ENCODE measurements around the gene LRP1B. TPM values are rescaled to one million over a fixed set of nuclear protein-coding genes. Genes with fewer than 3 reads are reported as not detected.

LRP1B gene
- total and polyA plus RNA-seq, 7 experiments from 2014 or later = 0.10 TPM; not detected in 6

GRCh38 chr2:140504601-140505000, 1626.2 kb downstream of the LRP1B start:
- Histone ChIP-seq H3K9me3 (ENCODE audit: control insufficient read depth in 2 of 3, low read length in 3 of 3) (no peaks in the 10 kb centered on the region), H3K36me3 (ENCODE audit: control insufficient read depth in 2 of 3, insufficient read depth in 3 of 3, low read length in 3 of 3) (no peaks in the 10 kb centered on the region), H3K27ac (ENCODE audit: low read depth, low read length) (no peak overlapping the region), H3K4me1 (ENCODE audit: control insufficient read depth in 2 of 2, insufficient read depth in 2 of 2, low read length in 2 of 2) (no peaks in the 10 kb centered on the region), H3K27me3 (ENCODE audit: control insufficient read depth in 2 of 2, insufficient read depth in 2 of 2, low read length in 2 of 2) (no peaks in the 10 kb centered on the region), H3K4me3 (ENCODE audit: low read length) (no peak overlapping the region)
- ATAC-seq (no peak), DNase-seq (no peak)
- Mint-ChIP-seq H3K27ac (no peak overlapping the region), H3K9me3 (peaks cover 0 to 11% (median 0%) of the 10 kb centered on the region in 11 donors), H3K36me3 (no peaks in the 10 kb centered on the region), H3K4me3 (no peak overlapping the region), H3K4me1 (no peaks in the 10 kb centered on the region), H3K27me3 (no peaks in the 10 kb centered on the region)
- ChIA-PET CTCF (no interaction called here), POLR2A (no interaction called here)
- intact Hi-C loops (cut with micrococcal nuclease) = no loop called here

DNA sequence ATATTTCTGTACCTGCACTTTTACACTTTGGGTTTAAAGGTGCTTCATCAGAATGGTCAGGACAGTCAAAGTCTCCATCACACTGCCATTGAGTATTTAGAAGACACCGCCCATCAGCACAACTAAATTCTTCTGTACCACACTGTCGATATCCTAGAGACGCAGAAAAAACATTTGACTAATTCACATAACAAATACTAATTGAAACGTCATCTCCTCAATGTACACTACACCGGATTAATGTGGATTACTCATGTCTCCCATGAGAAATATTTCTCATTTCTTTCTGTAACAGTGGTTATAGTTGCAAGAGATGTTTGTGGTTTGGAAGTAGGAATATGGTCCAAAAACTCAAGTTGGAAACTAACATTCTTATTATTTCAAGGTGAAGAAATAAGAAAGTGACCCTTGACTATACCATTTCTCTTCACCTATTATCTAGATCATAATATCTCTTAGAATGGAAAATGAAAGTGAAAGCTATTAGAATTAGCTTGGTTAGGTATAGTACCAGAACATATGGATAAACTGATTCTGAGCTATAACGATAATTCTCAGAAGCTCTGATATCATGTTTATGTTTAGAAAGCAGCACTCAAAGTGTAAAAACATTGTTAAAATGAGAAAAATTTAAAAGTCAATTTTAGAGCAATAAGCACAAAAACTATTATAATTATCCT, 1627.7 kb downstream of the LRP1B start:
- CTCF ChIA-PET = no interaction called here
- H3K9me3 ChIP-seq (ENCODE audit: control insufficient read depth in 2 of 3, low read length in 3 of 3) = no peaks in the 10 kb centered on the region
- no peaks in the 10 kb centered on the region for H3K36me3 ChIP-seq (ENCODE audit: control insufficient read depth in 2 of 3, insufficient read depth in 3 of 3, low read length in 3 of 3)
- Mint-ChIP-seq H3K4me3 (no peak overlapping the region), H3K27me3 (no peaks in the 10 kb centered on the region), H3K4me1 (no peaks in the 10 kb centered on the region), H3K27ac (no peak overlapping the region), H3K36me3 (no peaks in the 10 kb centered on the region), H3K9me3 (peaks cover 0 to 11% (median 0%) of the 10 kb centered on the region in 11 donors)
- intact Hi-C loops (cut with micrococcal nuclease) = no loop called here
- H3K4me3 ChIP-seq (ENCODE audit: low read length) = no peak overlapping the region
- no peak for DNase-seq
- H3K27me3 ChIP-seq (ENCODE audit: control insufficient read depth in 2 of 2, insufficient read depth in 2 of 2, low read length in 2 of 2) = no peaks in the 10 kb centered on the region
- no peak for ATAC-seq
- no peak overlapping the region for H3K27ac ChIP-seq (ENCODE audit: low read depth, low read length)
- POLR2A ChIA-PET = interaction anchor here (0.6 kb wide), 1 partner anchor 424 kb away, joined by 3 read pairs; no protein-coding TSS in a partner anchor
- no peaks in the 10 kb centered on the region for H3K4me1 ChIP-seq (ENCODE audit: control insufficient read depth in 2 of 2, insufficient read depth in 2 of 2, low read length in 2 of 2)

- Histone ChIP-seq H3K27ac (ENCODE audit: low read depth, low read length) (no peak overlapping the region), H3K27me3 (ENCODE audit: control insufficient read depth in 2 of 2, insufficient read depth in 2 of 2, low read length in 2 of 2) (no peaks in the 10 kb centered on the region), H3K9me3 (ENCODE audit: control insufficient read depth in 2 of 3, low read length in 3 of 3) (no peaks in the 10 kb centered on the region), H3K36me3 (ENCODE audit: control insufficient read depth in 2 of 3, insufficient read depth in 3 of 3, low read length in 3 of 3) (no peaks in the 10 kb centered on the region), H3K4me1 (ENCODE audit: control insufficient read depth in 2 of 2, insufficient read depth in 2 of 2, low read length in 2 of 2) (no peaks in the 10 kb centered on the region), H3K4me3 (ENCODE audit: low read length) (no peak overlapping the region)
- no peak for ATAC-seq
- DNase-seq = no peak
- CTCF ChIA-PET = no interaction called here
- no peaks in the 10 kb centered on the region for H3K36me3 Mint-ChIP-seq
- no peaks in the 10 kb centered on the region for H3K4me1 Mint-ChIP-seq
- H3K9me3 Mint-ChIP-seq = peaks cover 0 to 11% (median 2%) of the 10 kb centered on the region in 11 donors
- intact Hi-C loops (cut with micrococcal nuclease) = no loop called here
- H3K27me3 Mint-ChIP-seq = no peaks in the 10 kb centered on the region
- H3K4me3 Mint-ChIP-seq = no peak overlapping the region
- POLR2A ChIA-PET = no interaction called here
- no peak overlapping the region for H3K27ac Mint-ChIP-seq
Measured at GRCh38 chr2:140498360-140498759, 1632.5 kb downstream of the LRP1B start.

GRCh38 chr2:140496714-140497113, 1634.1 kb downstream of the LRP1B start:
- Mint-ChIP-seq H3K27ac (no peak overlapping the region), H3K27me3 (no peaks in the 10 kb centered on the region), H3K9me3 (peaks cover 0 to 14% (median 2%) of the 10 kb centered on the region in 11 donors), H3K4me3 (no peak overlapping the region), H3K36me3 (no peaks in the 10 kb centered on the region), H3K4me1 (no peaks in the 10 kb centered on the region)
- POLR2A ChIA-PET = no interaction called here
- Histone ChIP-seq H3K27ac (ENCODE audit: low read depth, low read length) (no peak overlapping the region), H3K9me3 (ENCODE audit: control insufficient read depth in 2 of 3, low read length in 3 of 3) (no peaks in the 10 kb centered on the region), H3K4me1 (ENCODE audit: control insufficient read depth in 2 of 2, insufficient read depth in 2 of 2, low read length in 2 of 2) (no peaks in the 10 kb centered on the region), H3K27me3 (ENCODE audit: control insufficient read depth in 2 of 2, insufficient read depth in 2 of 2, low read length in 2 of 2) (no peaks in the 10 kb centered on the region), H3K4me3 (ENCODE audit: low read length) (no peak overlapping the region), H3K36me3 (ENCODE audit: control insufficient read depth in 2 of 3, insufficient read depth in 3 of 3, low read length in 3 of 3) (no peaks in the 10 kb centered on the region)
- CTCF ChIA-PET = no interaction called here
- ATAC-seq (no peak), DNase-seq (no peak)
- intact Hi-C loops (cut with micrococcal nuclease) = no loop called here

DNA sequence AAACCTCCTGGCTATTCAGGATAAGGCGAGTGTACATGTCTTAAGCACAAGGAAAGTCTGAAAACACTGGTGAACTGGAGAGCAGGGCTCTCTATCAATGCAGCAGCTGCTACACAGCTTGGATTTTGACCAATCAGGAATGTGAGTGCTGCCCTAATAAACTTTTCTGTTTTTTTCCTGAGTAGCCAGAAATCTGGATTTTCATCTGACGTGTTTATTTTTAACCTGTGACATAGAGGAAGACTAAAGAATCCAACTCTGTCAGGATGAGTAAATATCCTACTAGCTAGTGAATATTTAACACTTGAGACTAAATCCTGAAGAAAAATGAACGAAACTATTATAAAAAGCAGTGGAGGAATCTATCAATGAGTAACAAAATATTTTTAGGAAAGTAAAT, 1638.9 kb downstream of the LRP1B start:
- peaks cover 0 to 9% (median 0%) of the 10 kb centered on the region in 11 donors for H3K9me3 Mint-ChIP-seq
- CTCF ChIA-PET = no interaction called here
- no peaks in the 10 kb centered on the region for H3K4me1 ChIP-seq (ENCODE audit: control insufficient read depth in 2 of 2, insufficient read depth in 2 of 2, low read length in 2 of 2)
- intact Hi-C loops (cut with micrococcal nuclease) = no loop called here
- no peaks in the 10 kb centered on the region for H3K9me3 ChIP-seq (ENCODE audit: control insufficient read depth in 2 of 3, low read length in 3 of 3)
- DNase-seq (no peak), ATAC-seq (no peak)
- no peaks in the 10 kb centered on the region for H3K36me3 Mint-ChIP-seq
- H3K27ac ChIP-seq (ENCODE audit: low read depth, low read length) = no peak overlapping the region
- no peak overlapping the region for H3K4me3 ChIP-seq (ENCODE audit: low read length)
- no peaks in the 10 kb centered on the region for H3K36me3 ChIP-seq (ENCODE audit: control insufficient read depth in 2 of 3, insufficient read depth in 3 of 3, low read length in 3 of 3)
- no peak overlapping the region for H3K27ac Mint-ChIP-seq
- H3K27me3 Mint-ChIP-seq = no peaks in the 10 kb centered on the region
- H3K27me3 ChIP-seq (ENCODE audit: control insufficient read depth in 2 of 2, insufficient read depth in 2 of 2, low read length in 2 of 2) = no peaks in the 10 kb centered on the region
- no peaks in the 10 kb centered on the region for H3K4me1 Mint-ChIP-seq
- no peak overlapping the region for H3K4me3 Mint-ChIP-seq
- POLR2A ChIA-PET = no interaction called here

DNA sequence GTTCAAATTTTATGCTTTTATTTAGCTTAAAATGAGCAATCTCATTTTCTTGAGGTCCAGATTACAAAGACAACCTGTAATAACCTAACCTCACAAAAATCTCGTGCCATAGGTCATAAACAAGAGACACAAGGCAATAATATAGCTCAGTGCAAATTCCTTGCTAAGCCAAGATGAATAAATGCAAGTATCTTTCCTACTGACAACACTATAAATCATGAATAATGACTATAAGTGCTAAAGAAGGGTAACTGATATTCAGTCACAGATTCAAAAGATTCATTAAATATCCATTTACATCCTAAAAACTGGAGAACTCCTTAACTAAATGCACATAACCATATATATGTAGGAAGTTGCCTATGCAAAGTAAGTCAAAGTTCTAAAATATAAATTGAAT, 1641.6 kb downstream of the LRP1B start:
- ATAC-seq = no peak
- Mint-ChIP-seq H3K36me3 (no peaks in the 10 kb centered on the region), H3K4me1 (no peaks in the 10 kb centered on the region), H3K27ac (no peak overlapping the region), H3K27me3 (no peaks in the 10 kb centered on the region), H3K9me3 (peaks cover 0 to 9% (median 2%) of the 10 kb centered on the region in 11 donors), H3K4me3 (no peak overlapping the region)
- DNase-seq = no peak
- Histone ChIP-seq H3K36me3 (ENCODE audit: control insufficient read depth in 2 of 3, insufficient read depth in 3 of 3, low read length in 3 of 3) (no peaks in the 10 kb centered on the region), H3K27ac (ENCODE audit: low read depth, low read length) (no peak overlapping the region), H3K4me3 (ENCODE audit: low read length) (no peak overlapping the region), H3K4me1 (ENCODE audit: control insufficient read depth in 2 of 2, insufficient read depth in 2 of 2, low read length in 2 of 2) (no peaks in the 10 kb centered on the region), H3K27me3 (ENCODE audit: control insufficient read depth in 2 of 2, insufficient read depth in 2 of 2, low read length in 2 of 2) (no peaks in the 10 kb centered on the region), H3K9me3 (ENCODE audit: control insufficient read depth in 2 of 3, low read length in 3 of 3) (no peaks in the 10 kb centered on the region)
- POLR2A ChIA-PET = no interaction called here
- CTCF ChIA-PET = no interaction called here
- intact Hi-C loops (cut with micrococcal nuclease) = no loop called here

DNA sequence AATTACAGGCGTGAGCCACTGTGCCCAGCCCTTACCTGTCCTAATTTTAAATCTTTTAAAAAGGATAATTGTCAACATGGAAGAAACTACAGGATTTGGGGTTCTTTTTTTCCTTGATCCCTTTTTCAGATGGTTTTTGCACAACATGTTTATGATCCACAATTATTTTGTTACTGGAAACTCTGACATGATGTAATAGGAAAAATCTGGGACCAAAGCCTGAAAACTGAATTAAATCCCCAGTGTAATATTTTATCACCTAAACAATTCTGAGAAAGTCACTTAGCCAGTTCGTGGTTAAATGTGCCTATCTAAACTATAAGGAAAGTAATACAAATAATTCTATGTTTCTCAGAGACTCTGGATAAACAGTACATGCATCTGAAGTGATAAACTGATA, 1649.7 kb downstream of the LRP1B start:
- H3K4me1 Mint-ChIP-seq = no peaks in the 10 kb centered on the region
- no peaks in the 10 kb centered on the region for H3K27me3 ChIP-seq (ENCODE audit: control insufficient read depth in 2 of 2, insufficient read depth in 2 of 2, low read length in 2 of 2)
- H3K27me3 Mint-ChIP-seq = no peaks in the 10 kb centered on the region
- intact Hi-C loops (cut with micrococcal nuclease) = no loop called here
- H3K9me3 ChIP-seq (ENCODE audit: control insufficient read depth in 2 of 3, low read length in 3 of 3) = no peaks in the 10 kb centered on the region
- H3K9me3 Mint-ChIP-seq = peaks cover 0 to 8% (median 0%) of the 10 kb centered on the region in 11 donors
- no peak overlapping the region for H3K4me3 Mint-ChIP-seq
- ChIA-PET POLR2A (no interaction called here), CTCF (no interaction called here)
- H3K36me3 Mint-ChIP-seq = no peaks in the 10 kb centered on the region
- DNase-seq (no peak), ATAC-seq (no peak)
- no peak overlapping the region for H3K27ac Mint-ChIP-seq
- no peaks in the 10 kb centered on the region for H3K4me1 ChIP-seq (ENCODE audit: control insufficient read depth in 2 of 2, insufficient read depth in 2 of 2, low read length in 2 of 2)
- no peak overlapping the region for H3K4me3 ChIP-seq (ENCODE audit: low read length)
- H3K27ac ChIP-seq (ENCODE audit: low read depth, low read length) = no peak overlapping the region
- no peaks in the 10 kb centered on the region for H3K36me3 ChIP-seq (ENCODE audit: control insufficient read depth in 2 of 3, insufficient read depth in 3 of 3, low read length in 3 of 3)

All from naive thymus-derived CD4-positive, alpha-beta T cell (primary cell).